Measurements from ENCODE around the gene BAG3.

DNA sequence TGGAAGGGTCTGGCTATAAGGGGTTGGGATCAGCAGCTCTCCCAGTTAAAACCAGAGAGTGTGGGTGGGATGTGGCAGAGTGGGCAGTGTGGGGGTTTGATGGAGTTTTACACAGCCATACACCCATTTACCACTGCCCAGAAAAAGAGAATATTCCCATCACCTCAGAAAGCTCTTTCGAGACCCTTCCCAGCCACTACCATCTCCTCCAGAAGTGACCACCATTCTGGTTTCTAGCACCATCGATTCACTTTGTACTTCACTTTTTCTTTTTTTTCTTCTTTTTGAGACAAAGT, 15.5 kb downstream of the BAG3 start:
- TF ChIP-seq CTCF (IDR thresholded peaks at IDR 0.05) (no peak), EP300 (IDR thresholded peaks at IDR 0.05) (no peak)

Measured in upper lobe of left lung (tissue), 4 donors.